HL-60 (cell line): ENCODE measurements around the gene SGCE.

Source experiments
- POLR2AphosphoS5 ChIP-seq: IDR thresholded peaks from 2 replicates; pipeline ENCODE4 v1.6.1; 2012; ENCODE audit warnings: low read depth
- TF ChIP-seq, protein P1 (sequence below): IDR thresholded peaks from one replicate; pipeline ENCODE4 v1.5.1; 2011; ENCODE audit warnings: low read length, control low read depth, inconsistent platforms; ENCODE audit not compliant: insufficient read depth

DNA sequence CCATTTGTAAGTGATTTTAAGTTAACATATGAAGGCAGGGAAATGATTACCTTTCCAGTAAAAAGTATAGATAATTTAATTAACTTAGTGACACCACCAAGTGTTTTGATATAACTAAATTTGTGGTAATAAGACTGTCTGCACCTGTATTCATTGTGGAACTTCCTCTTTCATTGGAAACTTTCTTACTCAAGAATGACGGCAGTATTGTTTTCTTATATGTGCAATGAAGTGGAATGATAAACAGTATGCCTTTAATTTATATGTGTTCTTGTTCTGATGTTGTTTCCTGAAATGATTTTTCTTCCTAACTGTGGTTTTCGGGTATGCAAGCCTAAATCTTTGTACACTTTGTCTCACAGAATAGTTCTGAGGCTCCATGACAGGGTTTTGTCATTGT lies 99.9 kb downstream of the SGCE start:
- no peak for TF ChIP-seq POLR2AphosphoS5
- TF ChIP-seq, protein P1, sequence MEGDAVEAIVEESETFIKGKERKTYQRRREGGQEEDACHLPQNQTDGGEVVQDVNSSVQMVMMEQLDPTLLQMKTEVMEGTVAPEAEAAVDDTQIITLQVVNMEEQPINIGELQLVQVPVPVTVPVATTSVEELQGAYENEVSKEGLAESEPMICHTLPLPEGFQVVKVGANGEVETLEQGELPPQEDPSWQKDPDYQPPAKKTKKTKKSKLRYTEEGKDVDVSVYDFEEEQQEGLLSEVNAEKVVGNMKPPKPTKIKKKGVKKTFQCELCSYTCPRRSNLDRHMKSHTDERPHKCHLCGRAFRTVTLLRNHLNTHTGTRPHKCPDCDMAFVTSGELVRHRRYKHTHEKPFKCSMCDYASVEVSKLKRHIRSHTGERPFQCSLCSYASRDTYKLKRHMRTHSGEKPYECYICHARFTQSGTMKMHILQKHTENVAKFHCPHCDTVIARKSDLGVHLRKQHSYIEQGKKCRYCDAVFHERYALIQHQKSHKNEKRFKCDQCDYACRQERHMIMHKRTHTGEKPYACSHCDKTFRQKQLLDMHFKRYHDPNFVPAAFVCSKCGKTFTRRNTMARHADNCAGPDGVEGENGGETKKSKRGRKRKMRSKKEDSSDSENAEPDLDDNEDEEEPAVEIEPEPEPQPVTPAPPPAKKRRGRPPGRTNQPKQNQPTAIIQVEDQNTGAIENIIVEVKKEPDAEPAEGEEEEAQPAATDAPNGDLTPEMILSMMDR = no peak
